Measurements from ENCODE around the gene RILPL2. TPM values are rescaled to one million over a fixed set of nuclear protein-coding genes. Genes with fewer than 3 reads are reported as not detected.
"Not testable (repeated sequence)": the region's sequence is repeated elsewhere in the genome, so short reads cannot be mapped to it uniquely, and the experiment has no call there.

RILPL2 gene
- total and polyA plus RNA-seq, 10 donors: 10.8 to 18.0 (median 13.5) TPM

DNA sequence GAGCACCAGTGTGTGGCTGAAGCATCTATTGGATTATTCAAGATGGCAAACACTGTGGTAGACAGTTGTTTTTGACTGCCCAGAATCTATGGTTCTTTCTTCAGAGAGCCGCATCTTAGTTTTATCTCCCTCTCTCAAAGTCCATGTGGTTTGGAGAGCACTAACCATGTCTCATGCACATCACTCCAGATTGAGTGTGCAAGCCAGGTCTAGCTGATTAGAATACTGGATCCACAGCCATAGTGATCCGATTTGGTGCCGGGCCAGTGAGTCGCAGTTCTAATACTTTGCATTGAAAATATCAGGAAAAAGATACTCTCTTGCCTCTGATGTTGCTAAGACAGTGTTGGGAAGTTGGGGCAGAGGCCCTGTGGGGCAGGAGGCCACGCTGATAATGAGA, 67.3 kb downstream of the RILPL2 start:
- no peak for DNase-seq
- Histone ChIP-seq H3K9me3 (no peaks in the 10 kb centered on the region), H3K27me3 (replicated peaks in 1 of 7) (no peaks in the 10 kb centered on the region), H3K27ac (no peak overlapping the region), H3K4me1 (peaks cover 6 to 11% (median 8%) of the 10 kb centered on the region in 6 donors), H3K4me3 (no peak overlapping the region), H3K36me3 (no peaks in the 10 kb centered on the region)
- TF ChIP-seq POLR2AphosphoS5 (IDR thresholded peaks at IDR 0.05): no peak
- TF ChIP-seq, protein P1, sequence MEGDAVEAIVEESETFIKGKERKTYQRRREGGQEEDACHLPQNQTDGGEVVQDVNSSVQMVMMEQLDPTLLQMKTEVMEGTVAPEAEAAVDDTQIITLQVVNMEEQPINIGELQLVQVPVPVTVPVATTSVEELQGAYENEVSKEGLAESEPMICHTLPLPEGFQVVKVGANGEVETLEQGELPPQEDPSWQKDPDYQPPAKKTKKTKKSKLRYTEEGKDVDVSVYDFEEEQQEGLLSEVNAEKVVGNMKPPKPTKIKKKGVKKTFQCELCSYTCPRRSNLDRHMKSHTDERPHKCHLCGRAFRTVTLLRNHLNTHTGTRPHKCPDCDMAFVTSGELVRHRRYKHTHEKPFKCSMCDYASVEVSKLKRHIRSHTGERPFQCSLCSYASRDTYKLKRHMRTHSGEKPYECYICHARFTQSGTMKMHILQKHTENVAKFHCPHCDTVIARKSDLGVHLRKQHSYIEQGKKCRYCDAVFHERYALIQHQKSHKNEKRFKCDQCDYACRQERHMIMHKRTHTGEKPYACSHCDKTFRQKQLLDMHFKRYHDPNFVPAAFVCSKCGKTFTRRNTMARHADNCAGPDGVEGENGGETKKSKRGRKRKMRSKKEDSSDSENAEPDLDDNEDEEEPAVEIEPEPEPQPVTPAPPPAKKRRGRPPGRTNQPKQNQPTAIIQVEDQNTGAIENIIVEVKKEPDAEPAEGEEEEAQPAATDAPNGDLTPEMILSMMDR (IDR thresholded peaks at IDR 0.05 in 8 of 11, conservative IDR thresholded peaks at IDR 0.05 in 3 of 11): no peak
- no peak for TF ChIP-seq POLR2A (IDR thresholded peaks at IDR 0.05)
- WGBS, 5 donors: 92 to 97% (median 95%) methylated on average over 5 of the region's 5 CpGs
- intact Hi-C loops (cut with DNase I; ENCODE audit: low total_unique reads): loop anchor here (10.0 kb wide), 1 partner anchor 96 kb away; no protein-coding TSS in a partner anchor

DNA sequence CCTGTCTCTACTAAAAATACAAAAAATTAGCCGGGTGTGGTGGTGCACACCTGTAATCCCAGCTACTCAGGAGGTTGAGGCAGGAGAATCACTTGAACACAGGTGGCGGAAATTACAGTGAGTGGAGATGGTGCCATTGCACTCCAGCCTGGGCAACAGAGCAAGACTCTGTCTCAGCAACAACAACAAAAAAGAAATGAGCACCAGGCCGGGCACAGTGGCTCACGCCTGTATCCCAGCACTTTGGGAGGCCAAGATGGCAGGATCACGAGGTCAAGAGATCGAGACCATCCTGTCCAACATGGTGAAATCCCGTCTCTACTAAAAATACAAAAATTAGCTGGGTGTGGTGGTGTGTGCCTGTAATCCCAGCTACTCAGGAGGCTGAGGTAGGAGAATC, 68.1 kb downstream of the RILPL2 start:
- WGBS, 5 donors: 94 to 97% (median 94%) methylated on average over 7 of the region's 7 CpGs
- H3K4me3 ChIP-seq; DNase-seq; H3K27ac ChIP-seq; H3K9me3 ChIP-seq; H3K36me3 ChIP-seq; H3K27me3 ChIP-seq (replicated peaks in 1 of 7): not testable (repeated sequence)
- intact Hi-C loops (cut with DNase I; ENCODE audit: low total_unique reads): loop anchor here (10.0 kb wide), 1 partner anchor 96 kb away; no protein-coding TSS in a partner anchor
- peaks cover 6 to 17% (median 12%) of the 10 kb centered on the region in 6 donors for H3K4me1 ChIP-seq

DNA sequence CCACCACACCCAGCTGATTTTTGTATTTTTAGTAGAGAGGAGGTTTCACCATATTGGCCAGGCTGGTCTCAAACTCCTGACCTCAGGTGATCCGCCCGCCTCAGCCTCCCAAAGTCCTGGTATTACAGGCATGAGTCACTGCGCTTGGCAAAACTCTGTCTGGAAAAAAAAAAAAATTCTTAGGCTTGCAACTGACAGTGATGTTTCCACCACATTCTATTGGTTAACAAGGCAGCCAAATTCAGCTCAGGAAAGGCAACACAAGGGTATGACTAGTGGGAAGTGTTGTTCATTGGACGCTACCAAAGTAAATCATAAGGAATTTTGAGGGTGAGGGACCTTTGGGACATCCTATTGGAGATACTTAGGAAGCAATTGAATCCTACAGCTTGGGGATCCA, 69.0 kb downstream of the RILPL2 start:
- no peak for DNase-seq
- H3K36me3 ChIP-seq: no peaks in the 10 kb centered on the region
- 97 to 100% (median 99%) methylated on average over 4 of the region's 4 CpGs for WGBS, 5 donors
- H3K4me1 ChIP-seq: peaks cover 16 to 27% (median 22%) of the 10 kb centered on the region in 6 donors
- H3K4me3 ChIP-seq: no peak overlapping the region
- no peaks in the 10 kb centered on the region for H3K9me3 ChIP-seq
- intact Hi-C loops (cut with DNase I; ENCODE audit: low total_unique reads): loop anchor here (10.0 kb wide), 1 partner anchor 97 kb away; no protein-coding TSS in a partner anchor
- TF ChIP-seq POLR2A (IDR thresholded peaks at IDR 0.05) (no peak), POLR2AphosphoS5 (IDR thresholded peaks at IDR 0.05) (no peak)
- TF ChIP-seq, protein P1 (IDR thresholded peaks at IDR 0.05 in 8 of 11, conservative IDR thresholded peaks at IDR 0.05 in 3 of 11): no peak
- no peak overlapping the region for H3K27ac ChIP-seq
- no peaks in the 10 kb centered on the region for H3K27me3 ChIP-seq (replicated peaks in 1 of 7)

Other genes starting within 250 kb of the RILPL2 start
- 10 to 100 TPM; 34.6 to 97.3 (median 43.8) TPM for gene MPHOSPH9, start 203.5 kb downstream of the RILPL2 start, total RNA-seq
- gene MPHOSPH9, start 203.5 kb downstream of the RILPL2 start, polyA plus RNA-seq: 1 to 10 TPM; 7.1 to 8.2 (median 7.2) TPM
- 10 to 100 TPM; 11.9 to 21.0 (median 14.8) TPM for gene MTRFR, start 203.2 kb downstream of the RILPL2 start, total RNA-seq
- gene MTRFR, start 203.2 kb downstream of the RILPL2 start, polyA plus RNA-seq: 10 to 100 TPM; 15.8 to 17.4 (median 17.3) TPM
- gene CDK2AP1, start 164.8 kb downstream of the RILPL2 start, total RNA-seq: 10 to 100 TPM; 40.9 to 91.1 (median 68.2) TPM
- 10 to 100 TPM; 50.5 to 97.1 (median 69.2) TPM for gene CDK2AP1, start 164.8 kb downstream of the RILPL2 start, polyA plus RNA-seq
- 10 to 100 TPM; 25.8 to 35.0 (median 29.8) TPM for gene SBNO1, start 71.8 kb downstream of the RILPL2 start, total RNA-seq
- gene SBNO1, start 71.8 kb downstream of the RILPL2 start, polyA plus RNA-seq: 1 to 10 TPM; 4.1 to 6.1 (median 4.5) TPM
- 10 to 100 TPM; 28.7 to 40.3 (median 35.6) TPM for gene KMT5A, start 52.6 kb downstream of the RILPL2 start, total RNA-seq
- gene KMT5A, start 52.6 kb downstream of the RILPL2 start, polyA plus RNA-seq: 10 to 100 TPM; 11.3 to 15.9 (median 11.3) TPM
- 10 to 100 TPM; 18.9 to 36.1 (median 27.8) TPM for gene SNRNP35, start 21.5 kb upstream of the RILPL2 start, total RNA-seq
- gene SNRNP35, start 21.5 kb upstream of the RILPL2 start, polyA plus RNA-seq: 10 to 100 TPM; 36.3 to 63.7 (median 55.4) TPM
- 10 to 100 TPM in 4 of 7 donors, 1 to 10 TPM in 3; 8.0 to 13.6 (median 11.2) TPM for gene RILPL1, start 97.0 kb upstream of the RILPL2 start, total RNA-seq
- gene RILPL1, start 97.0 kb upstream of the RILPL2 start, polyA plus RNA-seq: 1 to 10 TPM; 3.2 to 6.0 (median 5.3) TPM
- 100 to 1,000 TPM in 5 of 7 donors, 10 to 100 TPM in 2; 90.8 to 135 (median 112) TPM for gene TMED2, start 147.9 kb upstream of the RILPL2 start, total RNA-seq
- 10 to 100 TPM; 32.3 to 52.1 (median 42.9) TPM for gene TMED2, start 147.9 kb upstream of the RILPL2 start, polyA plus RNA-seq
- gene DDX55, start 165.4 kb upstream of the RILPL2 start, total RNA-seq: 10 to 100 TPM; 19.7 to 43.7 (median 26.5) TPM
- 10 to 100 TPM; 16.4 to 22.3 (median 18.0) TPM for gene DDX55, start 165.4 kb upstream of the RILPL2 start, polyA plus RNA-seq
- 100 to 1,000 TPM in 3 of 7 donors, 10 to 100 TPM in 4; 35.1 to 137 (median 47.2) TPM for gene EIF2B1, start 197.0 kb upstream of the RILPL2 start, total RNA-seq
- gene EIF2B1, start 197.0 kb upstream of the RILPL2 start, polyA plus RNA-seq: 10 to 100 TPM; 28.3 to 29.0 (median 28.7) TPM
- 10 to 100 TPM; 15.3 to 23.1 (median 21.4) TPM for gene GTF2H3, start 197.1 kb upstream of the RILPL2 start, total RNA-seq
- gene GTF2H3, start 197.1 kb upstream of the RILPL2 start, polyA plus RNA-seq: 10 to 100 TPM in 1 of 3 donors, 1 to 10 TPM in 2; 6.4 to 11.3 (median 8.5) TPM
- 10 to 100 TPM in 1 of 7 donors, 1 to 10 TPM in 6; 4.3 to 10.9 (median 7.5) TPM for gene TCTN2, start 234.4 kb upstream of the RILPL2 start, total RNA-seq
- gene TCTN2, start 234.4 kb upstream of the RILPL2 start, polyA plus RNA-seq: 1 to 10 TPM; 1.9 to 4.1 (median 3.3) TPM

Measured in spleen (tissue), 11 donors.